ENCODE data around the gene LIN28B.

- TF ChIP-seq CTCF (IDR thresholded peaks at IDR 0.05) (no peak), POLR2A (IDR thresholded peaks at IDR 0.05) (no peak)
Observed at GRCh38 chr6:105034470-105034869, 77.6 kb downstream of the LIN28B start.
